NCI-H2196 (cell line): Measurements from ENCODE around the gene OR7D2.

ENCODE experiments used
- DNase-seq: peaks from one replicate; lab custom pipeline; 2025; ENCODE audit not compliant: unreplicated experiment; lab: John Stamatoyannopoulos, UW

OR7D2 gene

GRCh38 chr19:9205501-9206113 lies 26.8 kb downstream of the OR7D2 start:
- peak; percentile 68 for DNase-seq

GRCh38 chr19:9219489-9219888 lies 40.7 kb downstream of the OR7D2 start, which contains the start of gene OR7D4:
TSS of gene OR7D4 (minus strand) at chr19:9219589. CDS start at chr19:9214837, 4,752 bp downstream.
- no peak for DNase-seq
